Sigmoid colon (tissue), 7 donors: ENCODE results near the gene DAAM1. TPM values are rescaled to one million over a fixed set of nuclear protein-coding genes. Genes with fewer than 3 reads are reported as not detected.
A peak's percentile ranks its signal among the peaks of the same experiment; 100 is the strongest.

Experiments used
- DNase-seq: peaks from one replicate; pipeline ENCODE4 v3.0.0-alpha.2; 2019
- H3K27ac ChIP-seq, 4 donors: fragments of 200-600 bp; sonication (generic); one replicate each; pipeline ENCODE4 v1.5.1; 2016 to 2019; ENCODE audit warnings: mild to moderate bottlenecking in 1 of 4
- H3K27me3 ChIP-seq, 3 donors: fragments of 200-600 bp; sonication (generic); one replicate each; pipeline ENCODE4 v1.5.1; 2019; ENCODE audit warnings: mild to moderate bottlenecking in 1 of 3
- H3K36me3 ChIP-seq, 4 donors: fragments of 200-600 bp; sonication (generic); one replicate each; pipeline ENCODE4 v1.5.1; 2016 to 2019
- H3K4me1 ChIP-seq, 4 donors: fragments of 200-600 bp; sonication (generic); one replicate each; pipeline ENCODE4 v1.5.1; 2017 to 2019
- H3K4me3 ChIP-seq, 4 donors: fragments of 200-600 bp; sonication (generic); one replicate each; pipeline ENCODE4 v1.5.1; 2017 to 2019; ENCODE audit warnings: mild to moderate bottlenecking in 2 of 4, moderate library complexity in 1 of 4
- H3K9me3 ChIP-seq, 4 donors: fragments of 200-600 bp in 3 of 4; sonication (generic) in 3 of 4; one replicate each; pipeline versions ENCODE4 v1.5.1 to v1.6.1; 2013 to 2019
- EP300 ChIP-seq, 4 donors: sonication (generic); formaldehyde crosslinking; IDR thresholded peaks; one replicate each; pipeline ENCODE4 v1.6.1; 2017; ENCODE audit warnings: antibody characterized with exemption in 4 of 4
- POLR2A ChIP-seq, 2 donors: fragments of 450-650 bp; IDR thresholded peaks; one replicate each; pipeline ENCODE4 v1.6.1; 2016; ENCODE audit warnings: antibody characterized with exemption in 2 of 2, mild to moderate bottlenecking in 2 of 2, moderate library complexity in 2 of 2
- POLR2AphosphoS5 ChIP-seq, 4 donors: sonication (generic); formaldehyde crosslinking; IDR thresholded peaks; one replicate each; pipeline ENCODE4 v1.6.1; 2017; ENCODE audit warnings: antibody characterized with exemption in 4 of 4
- WGBS, 2 donors: extraction: QIAGEN DNeasy Blood & Tissue Kit; methylation state at CpG; one replicate each; pipeline ENCODE4 v1.1.7; 2013; 5-methylcytosine and 5-hydroxymethylcytosine counted together
- intact Hi-C: fragments of 100-400 bp; cut with DNase I; formaldehyde crosslinking; loops from one replicate; pipeline ENCODE4 v1.15.1; 2023
- polyA plus RNA-seq, 3 donors: library from polyadenylated mRNA; stranded (reverse); fragments of 200-250 nt; gene quantifications; one replicate each; pipeline ENCODE4 v1.2.3, GENCODE V29; 2013
- total RNA-seq, 4 donors: library from RNA; depleted of rRNA; stranded (reverse); fragments of >200 nt; gene quantifications; one replicate each; pipeline ENCODE4 v1.1.0, GENCODE V29; 2016
- TF ChIP-seq, protein P1 (sequence below), 4 experiments: fragments of 450-650 bp in 3 of 4; fragments of 200-600 bp in 1 of 4; IDR thresholded peaks; one replicate each; pipeline ENCODE4 v1.5.1; 2016 to 2019; ENCODE audit warnings: antibody characterized with exemption in 4 of 4, mild to moderate bottlenecking in 3 of 4, moderate library complexity in 2 of 4
- donor health status: healthy with polysubstance abuse.
- donor health status: Bipolar disorder and iron deficiency.
- donor health status: healthy.

The DAAM1 gene
- total and polyA plus RNA-seq, 7 donors: 11.4 to 77.8 (median 47.5) TPM

DNA sequence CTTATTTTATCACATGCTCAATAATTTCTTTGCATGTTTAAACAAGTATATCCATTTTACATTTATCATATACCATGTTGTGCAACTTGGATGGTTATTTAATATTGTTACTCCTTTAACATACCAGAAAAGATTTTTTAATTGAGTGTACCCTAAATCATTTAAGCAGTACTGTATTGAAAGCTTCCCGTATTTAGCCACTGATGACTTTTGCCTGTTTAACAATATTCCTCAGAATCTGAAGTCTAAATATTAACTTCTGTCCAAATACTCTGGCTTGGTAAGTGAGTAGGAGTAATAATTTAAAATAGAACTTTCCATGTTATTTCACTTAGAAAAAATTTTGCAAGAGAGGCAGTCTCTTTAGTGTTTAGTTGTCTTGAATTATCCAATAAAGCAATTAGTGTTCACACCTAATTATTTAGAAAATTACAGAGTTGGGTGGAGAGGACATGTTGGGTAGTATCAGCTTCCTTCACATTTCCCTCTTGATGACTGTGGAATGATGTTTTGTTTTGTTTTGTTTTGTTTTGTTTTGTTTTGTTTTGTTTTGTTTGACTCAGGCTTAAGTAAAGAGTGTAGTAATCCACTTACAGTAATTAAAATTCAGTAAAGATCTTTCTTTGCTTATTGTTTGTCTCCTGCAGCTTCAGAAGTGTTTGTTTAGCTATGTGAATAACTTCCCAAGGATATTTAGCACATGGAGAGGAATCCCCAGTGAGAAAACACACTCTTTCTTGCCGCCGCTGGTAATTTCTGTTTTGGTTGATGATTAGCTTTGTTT is 59.5 kb downstream of the DAAM1 start:
- H3K27me3 ChIP-seq: no peaks in the 10 kb centered on the region
- no peaks in the 10 kb centered on the region for H3K36me3 ChIP-seq
- no peak overlapping the region for H3K4me3 ChIP-seq
- H3K27ac ChIP-seq: peak overlapping the region; percentile 5 to 46 (median 35)
- peaks cover 0 to 74% (median 52%) of the 10 kb centered on the region in 4 donors for H3K4me1 ChIP-seq
- intact Hi-C loops: no loop called here
- 31 to 62% methylated on average over 3 of the region's 3 CpGs for WGBS, 2 donors
- TF ChIP-seq, protein P1, sequence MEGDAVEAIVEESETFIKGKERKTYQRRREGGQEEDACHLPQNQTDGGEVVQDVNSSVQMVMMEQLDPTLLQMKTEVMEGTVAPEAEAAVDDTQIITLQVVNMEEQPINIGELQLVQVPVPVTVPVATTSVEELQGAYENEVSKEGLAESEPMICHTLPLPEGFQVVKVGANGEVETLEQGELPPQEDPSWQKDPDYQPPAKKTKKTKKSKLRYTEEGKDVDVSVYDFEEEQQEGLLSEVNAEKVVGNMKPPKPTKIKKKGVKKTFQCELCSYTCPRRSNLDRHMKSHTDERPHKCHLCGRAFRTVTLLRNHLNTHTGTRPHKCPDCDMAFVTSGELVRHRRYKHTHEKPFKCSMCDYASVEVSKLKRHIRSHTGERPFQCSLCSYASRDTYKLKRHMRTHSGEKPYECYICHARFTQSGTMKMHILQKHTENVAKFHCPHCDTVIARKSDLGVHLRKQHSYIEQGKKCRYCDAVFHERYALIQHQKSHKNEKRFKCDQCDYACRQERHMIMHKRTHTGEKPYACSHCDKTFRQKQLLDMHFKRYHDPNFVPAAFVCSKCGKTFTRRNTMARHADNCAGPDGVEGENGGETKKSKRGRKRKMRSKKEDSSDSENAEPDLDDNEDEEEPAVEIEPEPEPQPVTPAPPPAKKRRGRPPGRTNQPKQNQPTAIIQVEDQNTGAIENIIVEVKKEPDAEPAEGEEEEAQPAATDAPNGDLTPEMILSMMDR (IDR thresholded peaks at IDR 0.05): no peak
- no peak for TF ChIP-seq POLR2AphosphoS5 (IDR thresholded peaks at IDR 0.05)
- TF ChIP-seq EP300 (IDR thresholded peaks at IDR 0.05): no peak
- TF ChIP-seq POLR2A (IDR thresholded peaks at IDR 0.05): no peak
- no peaks in the 10 kb centered on the region for H3K9me3 ChIP-seq
- no peak for DNase-seq

DNA sequence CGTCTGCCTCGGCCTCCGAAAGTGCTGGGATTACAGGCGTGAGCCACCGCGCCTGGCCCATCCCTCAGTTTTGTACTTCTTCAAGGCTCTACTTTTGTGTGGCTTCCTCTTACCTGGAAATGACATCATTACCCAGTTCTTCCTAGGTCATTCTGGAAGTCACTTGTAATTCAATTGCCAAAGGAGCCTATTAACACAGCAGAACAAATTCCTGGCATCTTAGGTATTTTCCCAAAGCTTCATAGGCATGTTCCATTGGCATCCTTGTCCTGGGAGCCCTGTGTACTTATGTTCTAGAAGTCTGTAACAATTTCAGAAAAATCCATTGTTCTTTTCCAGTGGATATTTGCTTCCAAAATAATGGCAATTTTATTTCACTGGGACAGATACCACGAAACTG is 60.6 kb downstream of the DAAM1 start:
- H3K27me3 ChIP-seq: no peaks in the 10 kb centered on the region
- intact Hi-C loops: no loop called here
- H3K4me1 ChIP-seq: peaks cover 0 to 84% (median 58%) of the 10 kb centered on the region in 4 donors
- DNase-seq: no peak
- WGBS, 2 donors: 93 to 95% methylated on average over 7 of the region's 7 CpGs
- peak overlapping the region; percentile 5 to 46 (median 35) for H3K27ac ChIP-seq
- no peaks in the 10 kb centered on the region for H3K36me3 ChIP-seq
- no peak overlapping the region for H3K4me3 ChIP-seq
- TF ChIP-seq, protein P1 (IDR thresholded peaks at IDR 0.05): no peak
- TF ChIP-seq POLR2A (IDR thresholded peaks at IDR 0.05) (no peak), POLR2AphosphoS5 (IDR thresholded peaks at IDR 0.05) (no peak), EP300 (IDR thresholded peaks at IDR 0.05) (no peak)
- H3K9me3 ChIP-seq: no peaks in the 10 kb centered on the region

DNA sequence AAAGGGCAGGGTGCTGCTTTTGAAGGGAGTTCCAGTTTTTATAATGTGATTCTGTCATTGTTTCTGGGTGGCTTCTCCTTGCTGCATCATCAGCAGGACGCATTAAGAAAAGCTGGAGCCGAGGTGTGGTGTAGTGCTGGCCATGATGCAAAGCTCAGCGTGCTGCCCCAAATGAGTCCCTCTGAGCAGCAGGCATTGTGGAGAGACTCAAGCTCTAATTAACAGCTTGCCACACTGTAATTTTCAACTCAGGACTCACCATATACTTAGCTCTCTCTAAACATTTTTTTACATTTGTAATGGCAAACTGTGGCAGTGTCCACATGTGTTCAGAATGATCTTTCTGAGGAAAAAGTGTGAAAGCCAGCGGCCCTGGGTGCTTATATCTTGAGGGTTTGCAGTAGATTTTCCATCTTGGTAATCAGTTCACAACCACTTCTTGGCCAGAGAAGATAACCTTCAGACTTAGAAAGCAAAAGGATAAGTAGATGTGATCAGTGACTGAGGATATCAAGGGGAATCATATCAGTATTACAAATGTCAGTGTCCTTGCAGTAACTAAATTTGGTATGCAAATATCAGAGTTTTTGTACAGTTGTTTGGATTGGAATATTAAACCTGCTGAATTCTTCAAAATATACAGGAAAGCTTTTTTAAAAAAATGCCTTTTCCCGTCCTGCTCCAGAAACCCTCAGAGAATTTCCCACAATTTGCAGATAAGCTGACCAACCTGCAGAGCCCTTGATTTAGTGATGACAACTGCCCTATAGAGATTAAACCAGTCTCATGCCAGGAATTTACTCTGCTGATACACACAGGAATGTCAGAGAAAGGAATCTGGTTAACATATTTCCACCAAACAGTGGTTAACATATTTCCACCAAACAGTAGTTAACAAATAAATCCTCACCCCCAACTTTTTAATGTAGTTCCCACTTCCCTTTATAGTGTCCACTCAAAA is 63.6 kb downstream of the DAAM1 start:
- Histone ChIP-seq H3K9me3 (no peaks in the 10 kb centered on the region), H3K27me3 (no peaks in the 10 kb centered on the region), H3K4me3 (no peak overlapping the region), H3K4me1 (peaks cover 0 to 94% (median 77%) of the 10 kb centered on the region in 4 donors), H3K27ac (peak overlapping the region; percentile 81 to 87 (median 85)), H3K36me3 (no peaks in the 10 kb centered on the region)
- WGBS, 2 donors: 94 to 96% methylated on average over 5 of the region's 5 CpGs
- intact Hi-C loops: no loop called here
- TF ChIP-seq EP300 (IDR thresholded peaks at IDR 0.05) (no peak), POLR2AphosphoS5 (IDR thresholded peaks at IDR 0.05) (no peak), POLR2A (IDR thresholded peaks at IDR 0.05) (no peak)
- TF ChIP-seq, protein P1 (IDR thresholded peaks at IDR 0.05): no peak
- no peak for DNase-seq

DNA sequence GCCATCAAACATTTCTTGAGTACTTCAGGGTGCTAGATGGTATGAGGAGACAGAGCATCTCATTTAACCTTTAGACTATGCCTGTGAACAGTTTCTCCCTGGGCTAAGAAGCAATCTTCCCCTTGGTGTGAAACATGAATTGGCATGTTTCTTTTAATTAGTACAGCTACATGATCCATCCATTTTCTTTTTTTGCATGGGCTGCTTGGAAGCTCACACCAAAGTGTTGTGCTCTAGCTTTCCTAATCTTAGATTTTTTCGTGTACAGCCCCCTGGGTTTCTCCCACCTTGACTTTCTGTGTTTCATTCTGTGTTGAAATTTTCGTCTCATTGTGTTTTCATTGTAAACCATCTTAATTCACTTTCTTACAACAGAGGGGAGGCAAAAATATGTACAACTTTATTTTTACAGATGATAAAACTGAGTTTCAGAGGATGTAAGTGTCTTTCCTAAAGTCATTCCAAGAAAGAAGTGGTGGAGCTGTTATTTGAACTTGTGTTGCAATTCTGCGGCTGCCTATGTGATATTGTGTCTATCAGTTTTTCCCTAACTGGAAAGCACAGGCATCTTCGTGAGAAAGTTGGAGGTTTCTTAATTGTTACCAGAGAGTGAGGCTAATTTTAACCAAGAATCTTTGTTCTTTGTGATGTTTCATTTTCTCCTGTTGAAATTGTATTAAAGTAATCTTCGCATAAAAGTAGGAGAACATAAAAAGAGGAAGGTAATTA is 64.5 kb downstream of the DAAM1 start:
- H3K4me1 ChIP-seq: peaks cover 0 to 88% (median 77%) of the 10 kb centered on the region in 4 donors
- intact Hi-C loops: no loop called here
- H3K27ac ChIP-seq: peak overlapping the region; percentile 81 to 87 (median 85)
- H3K27me3 ChIP-seq: no peaks in the 10 kb centered on the region
- H3K9me3 ChIP-seq: no peaks in the 10 kb centered on the region
- H3K4me3 ChIP-seq: no peak overlapping the region
- 83 to 89% methylated on average over 5 of the region's 5 CpGs for WGBS, 2 donors
- DNase-seq: no peak
- no peaks in the 10 kb centered on the region for H3K36me3 ChIP-seq
- TF ChIP-seq POLR2AphosphoS5 (IDR thresholded peaks at IDR 0.05): no peak
- no peak for TF ChIP-seq POLR2A (IDR thresholded peaks at IDR 0.05)
- no peak for TF ChIP-seq EP300 (IDR thresholded peaks at IDR 0.05)
- TF ChIP-seq, protein P1 (IDR thresholded peaks at IDR 0.05): no peak
